ENCODE results near the gene ABCA2. TPM values are rescaled to one million over a fixed set of nuclear protein-coding genes. Genes with fewer than 3 reads are reported as not detected.
A peak's percentile ranks its signal among the peaks of the same experiment; 100 is the strongest.

Gene ABCA2
- total and polyA plus RNA-seq, 4 donors: 46.8 to 151 (median 95.4) TPM

DNA sequence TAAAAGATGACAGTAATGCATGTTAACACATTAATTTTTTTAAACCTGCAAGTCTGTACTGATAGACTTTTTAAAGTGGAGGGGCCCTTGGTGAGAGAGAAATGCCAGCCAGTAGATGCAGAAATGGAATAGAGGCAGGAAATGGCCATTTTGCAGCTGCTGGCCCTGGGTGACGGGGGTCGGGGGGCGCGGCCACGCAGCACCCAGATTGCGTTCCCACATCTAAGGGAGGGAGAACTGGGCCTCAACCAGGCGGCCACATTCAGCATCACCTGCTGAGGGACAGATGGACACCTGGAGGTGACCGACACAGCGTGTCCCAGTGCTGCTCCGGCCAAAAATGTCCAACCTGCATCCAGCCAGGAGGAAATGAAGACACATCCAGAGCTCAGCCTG, 25.4 kb downstream of the ABCA2 start:
- 86% methylated on average over 10 of the region's 10 CpGs for WGBS (ENCODE audit: insufficient coverage)
- no peak for DNase-seq (ENCODE audit: low read depth in 4 of 6, low spot score in 6 of 6)
- Histone ChIP-seq H3K4me1 (ENCODE audit: control insufficient read depth, insufficient read depth, low read length) (peaks cover 20% of the 10 kb centered on the region), H3K36me3 (ENCODE audit: control insufficient read depth, insufficient read depth, low read length) (peaks cover 18% of the 10 kb centered on the region), H3K4me3 (ENCODE audit: low read depth, low read length) (no peak overlapping the region), H3K9me3 (ENCODE audit: control insufficient read depth, insufficient read depth, low read length) (no peaks in the 10 kb centered on the region), H3K27ac (ENCODE audit: low read depth, low read length) (no peak overlapping the region), H3K27me3 (ENCODE audit: control insufficient read depth, insufficient read depth, low read length) (peaks cover 2% of the 10 kb centered on the region)

- Histone ChIP-seq H3K27ac (ENCODE audit: low read depth, low read length) (no peak overlapping the region), H3K4me3 (ENCODE audit: low read depth, low read length) (no peak overlapping the region), H3K4me1 (ENCODE audit: control insufficient read depth, insufficient read depth, low read length) (peaks cover 20% of the 10 kb centered on the region), H3K36me3 (ENCODE audit: control insufficient read depth, insufficient read depth, low read length) (peaks cover 12% of the 10 kb centered on the region), H3K9me3 (ENCODE audit: control insufficient read depth, insufficient read depth, low read length) (no peaks in the 10 kb centered on the region), H3K27me3 (ENCODE audit: control insufficient read depth, insufficient read depth, low read length) (peaks cover 7% of the 10 kb centered on the region)
- 90% methylated on average over 16 of the region's 20 CpGs for WGBS (ENCODE audit: insufficient coverage)
- DNase-seq (ENCODE audit: low read depth in 4 of 6, low spot score in 6 of 6): no peak
These were observed 26.0 kb downstream of the ABCA2 start for GRCh38 chr9:137001857-137002645.

DNA sequence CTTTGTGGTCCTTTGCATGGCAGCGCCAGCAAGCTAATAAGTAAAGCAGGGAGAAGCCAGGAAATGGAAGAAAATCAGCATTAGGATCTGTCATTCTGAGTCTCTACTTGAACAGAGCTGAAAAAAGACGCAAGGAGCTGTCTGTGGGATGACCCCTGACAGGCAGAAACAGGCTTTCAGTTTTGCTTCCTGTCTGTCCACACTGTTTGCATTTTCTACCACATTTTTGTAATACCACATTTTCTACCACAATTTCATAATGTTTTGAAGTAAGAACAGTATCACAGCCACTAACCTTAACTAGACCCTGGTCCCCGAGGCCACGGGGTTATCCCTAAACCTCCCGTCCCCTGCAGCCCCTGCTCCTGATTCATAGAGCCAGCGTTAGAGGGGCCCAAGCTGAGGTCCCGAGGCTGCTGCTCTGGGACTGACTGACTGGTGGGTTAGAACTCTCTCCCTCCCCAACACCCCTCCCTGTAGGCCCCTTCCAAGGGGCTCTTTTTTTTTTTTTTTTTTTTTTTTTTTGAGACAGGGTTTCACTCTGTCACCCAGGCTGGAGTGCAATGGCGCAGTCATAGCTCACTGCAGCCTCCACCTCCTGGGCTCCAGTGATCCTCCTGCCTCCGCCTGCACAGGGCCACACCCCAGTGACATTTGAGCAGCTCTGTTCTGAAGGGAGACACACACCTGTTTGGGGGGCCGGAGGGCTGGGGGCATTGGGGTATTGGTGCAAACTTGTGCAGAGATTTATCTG, 27.7 kb downstream of the ABCA2 start:
- H3K27me3 ChIP-seq (ENCODE audit: control insufficient read depth, insufficient read depth, low read length): peaks cover 12% of the 10 kb centered on the region
- H3K36me3 ChIP-seq (ENCODE audit: control insufficient read depth, insufficient read depth, low read length): peaks cover 12% of the 10 kb centered on the region
- H3K4me1 ChIP-seq (ENCODE audit: control insufficient read depth, insufficient read depth, low read length): peaks cover 26% of the 10 kb centered on the region
- H3K9me3 ChIP-seq (ENCODE audit: control insufficient read depth, insufficient read depth, low read length): no peaks in the 10 kb centered on the region
- no peak overlapping the region for H3K27ac ChIP-seq (ENCODE audit: low read depth, low read length)
- no peak overlapping the region for H3K4me3 ChIP-seq (ENCODE audit: low read depth, low read length)
- DNase-seq (ENCODE audit: low read depth in 4 of 6, low spot score in 6 of 6): no peak
- 85% methylated on average over 9 of the region's 10 CpGs for WGBS (ENCODE audit: insufficient coverage)

DNA sequence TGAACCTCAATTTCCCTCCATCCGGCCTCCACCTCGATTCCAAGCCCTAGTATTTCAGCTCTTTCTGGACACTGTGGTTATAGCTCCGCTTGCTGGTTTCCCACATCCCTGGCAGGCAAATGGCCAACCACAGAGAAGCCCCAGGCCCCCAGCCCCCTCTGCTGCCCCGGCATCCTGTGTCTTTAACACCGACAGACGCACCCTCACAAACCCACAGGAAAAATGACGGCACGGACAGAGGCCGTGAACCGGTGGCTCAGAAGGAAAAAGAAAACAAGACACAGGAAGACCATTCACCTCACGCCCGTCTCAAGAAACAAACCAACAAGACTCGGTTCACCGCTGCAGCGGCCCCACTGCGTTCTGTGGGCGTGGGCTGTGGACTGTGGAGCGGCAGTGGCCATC, 30.2 kb downstream of the ABCA2 start:
- peaks cover 19% of the 10 kb centered on the region for H3K27me3 ChIP-seq (ENCODE audit: control insufficient read depth, insufficient read depth, low read length)
- DNase-seq (ENCODE audit: low read depth in 4 of 6, low spot score in 6 of 6): no peak
- H3K4me3 ChIP-seq (ENCODE audit: low read depth, low read length): no peak overlapping the region
- 66% methylated on average over 17 of the region's 18 CpGs for WGBS (ENCODE audit: insufficient coverage)
- H3K9me3 ChIP-seq (ENCODE audit: control insufficient read depth, insufficient read depth, low read length): no peaks in the 10 kb centered on the region
- H3K27ac ChIP-seq (ENCODE audit: low read depth, low read length): no peak overlapping the region
- H3K36me3 ChIP-seq (ENCODE audit: control insufficient read depth, insufficient read depth, low read length): peaks cover 36% of the 10 kb centered on the region
- H3K4me1 ChIP-seq (ENCODE audit: control insufficient read depth, insufficient read depth, low read length): peaks cover 43% of the 10 kb centered on the region

DNA sequence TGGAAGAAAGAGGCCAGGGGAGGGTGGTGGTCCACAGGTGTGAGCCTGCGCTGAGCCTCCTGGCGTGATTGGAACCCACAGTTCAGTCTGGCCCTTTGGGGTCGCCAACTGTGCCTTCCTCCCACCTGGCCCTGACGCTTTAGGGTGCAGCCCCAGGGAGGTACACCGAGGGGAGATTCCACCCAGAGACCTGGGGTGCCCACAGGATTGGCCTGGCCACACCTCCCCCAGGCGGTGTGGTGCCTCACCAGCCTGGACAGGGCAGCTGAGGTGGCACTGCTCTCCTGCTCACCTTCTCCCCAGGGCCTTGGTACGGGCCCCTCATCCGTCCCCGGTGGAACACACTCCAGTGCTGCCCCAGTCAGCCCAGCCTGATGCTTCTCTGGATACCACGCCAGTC, 30.7 kb downstream of the ABCA2 start:
- Histone ChIP-seq H3K9me3 (ENCODE audit: control insufficient read depth, insufficient read depth, low read length) (no peaks in the 10 kb centered on the region), H3K27ac (ENCODE audit: low read depth, low read length) (no peak overlapping the region), H3K4me3 (ENCODE audit: low read depth, low read length) (no peak overlapping the region), H3K27me3 (ENCODE audit: control insufficient read depth, insufficient read depth, low read length) (peaks cover 19% of the 10 kb centered on the region), H3K36me3 (ENCODE audit: control insufficient read depth, insufficient read depth, low read length) (peaks cover 36% of the 10 kb centered on the region), H3K4me1 (ENCODE audit: control insufficient read depth, insufficient read depth, low read length) (peaks cover 48% of the 10 kb centered on the region)
- 71% methylated on average over 10 of the region's 10 CpGs for WGBS (ENCODE audit: insufficient coverage)
- DNase-seq (ENCODE audit: low read depth in 4 of 6, low spot score in 6 of 6): no peak

- peaks cover 51% of the 10 kb centered on the region for H3K4me1 ChIP-seq (ENCODE audit: control insufficient read depth, insufficient read depth, low read length)
- WGBS (ENCODE audit: insufficient coverage): 29% methylated on average over 32 of the region's 35 CpGs
- DNase-seq (ENCODE audit: low read depth in 4 of 6, low spot score in 6 of 6): no peak
- no peaks in the 10 kb centered on the region for H3K9me3 ChIP-seq (ENCODE audit: control insufficient read depth, insufficient read depth, low read length)
- no peak within 1 kb of the TSS for H3K4me3 ChIP-seq (ENCODE audit: low read depth, low read length)
- peaks cover 17% of the 10 kb centered on the region for H3K27me3 ChIP-seq (ENCODE audit: control insufficient read depth, insufficient read depth, low read length)
- peak within 1 kb of the TSS; percentile 8 for H3K27ac ChIP-seq (ENCODE audit: low read depth, low read length)
- H3K36me3 ChIP-seq (ENCODE audit: control insufficient read depth, insufficient read depth, low read length): peaks cover 36% of the 10 kb centered on the region
These were observed 31.4 kb downstream of the ABCA2 start, which contains the start of gene CLIC3 for GRCh38 chr9:136996361-136997292. Gene CLIC3 (minus strand): TSS chr9:136996568. CDS start chr9:136996543, 25 bp downstream.

DNA sequence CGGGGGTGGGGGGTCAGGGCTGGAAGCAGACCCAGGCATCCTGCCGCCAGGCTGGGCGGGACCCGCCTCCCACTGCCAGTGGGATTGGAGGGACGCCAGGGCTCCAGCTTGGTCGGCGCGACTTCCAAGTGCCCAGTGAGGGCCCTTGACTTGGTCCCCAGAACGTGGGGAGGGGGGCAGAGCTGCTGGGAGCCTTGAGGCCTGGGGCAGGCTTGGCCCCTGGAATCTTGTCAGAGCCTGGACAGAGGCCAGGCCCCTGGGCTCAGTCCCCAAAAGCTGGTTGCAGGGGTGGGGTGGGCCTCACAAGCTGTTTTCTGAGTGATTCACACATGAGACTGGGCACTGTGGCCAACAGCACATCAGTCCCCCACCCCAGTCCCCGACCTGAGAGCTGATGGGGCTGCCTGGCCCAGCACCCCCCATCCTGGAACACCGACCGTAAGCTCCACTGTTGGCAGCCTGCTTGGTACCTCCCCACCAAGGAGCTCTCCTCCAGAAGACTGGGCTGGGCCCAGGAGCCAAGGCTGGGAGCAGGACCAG, 32.2 kb downstream of the ABCA2 start:
- Histone ChIP-seq H3K9me3 (ENCODE audit: control insufficient read depth, insufficient read depth, low read length) (no peaks in the 10 kb centered on the region), H3K36me3 (ENCODE audit: control insufficient read depth, insufficient read depth, low read length) (peaks cover 36% of the 10 kb centered on the region), H3K4me1 (ENCODE audit: control insufficient read depth, insufficient read depth, low read length) (peaks cover 53% of the 10 kb centered on the region), H3K4me3 (ENCODE audit: low read depth, low read length) (no peak overlapping the region), H3K27me3 (ENCODE audit: control insufficient read depth, insufficient read depth, low read length) (peaks cover 17% of the 10 kb centered on the region), H3K27ac (ENCODE audit: low read depth, low read length) (peak overlapping the region; percentile 8)
- WGBS (ENCODE audit: insufficient coverage): 30% methylated on average over 12 of the region's 12 CpGs
- DNase-seq (ENCODE audit: low read depth in 4 of 6, low spot score in 6 of 6): peak in 1 of 6 donors; percentile 79

- 30% methylated on average over 27 of the region's 30 CpGs for WGBS (ENCODE audit: insufficient coverage)
- Histone ChIP-seq H3K27ac (ENCODE audit: low read depth, low read length) (no peak overlapping the region), H3K36me3 (ENCODE audit: control insufficient read depth, insufficient read depth, low read length) (peaks cover 36% of the 10 kb centered on the region), H3K4me1 (ENCODE audit: control insufficient read depth, insufficient read depth, low read length) (peaks cover 53% of the 10 kb centered on the region), H3K4me3 (ENCODE audit: low read depth, low read length) (no peak overlapping the region), H3K9me3 (ENCODE audit: control insufficient read depth, insufficient read depth, low read length) (no peaks in the 10 kb centered on the region), H3K27me3 (ENCODE audit: control insufficient read depth, insufficient read depth, low read length) (peaks cover 17% of the 10 kb centered on the region)
- DNase-seq (ENCODE audit: low read depth in 4 of 6, low spot score in 6 of 6): no peak
These were observed 32.7 kb downstream of the ABCA2 start for GRCh38 chr9:136995362-136995761.

DNA sequence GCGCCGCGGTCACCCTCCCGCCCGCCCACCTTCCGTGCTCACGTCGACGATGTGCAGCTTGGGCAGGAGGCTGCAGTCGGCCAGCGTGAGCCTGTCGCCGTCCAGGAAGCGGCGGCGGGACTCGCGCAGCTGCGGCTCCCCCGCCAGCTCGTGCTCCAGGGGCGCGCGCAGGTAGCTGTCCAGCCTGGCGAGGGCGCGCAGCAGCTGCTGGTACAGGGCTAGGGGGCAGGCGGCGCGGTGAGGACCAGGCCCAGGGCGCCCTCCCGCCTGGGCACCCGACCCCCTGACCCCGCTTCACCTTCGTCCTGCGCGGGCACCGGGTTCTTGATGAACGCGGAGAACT, 33.2 kb downstream of the ABCA2 start:
- DNase-seq (ENCODE audit: low read depth in 4 of 6, low spot score in 6 of 6): no peak
- H3K4me1 ChIP-seq (ENCODE audit: control insufficient read depth, insufficient read depth, low read length): peaks cover 53% of the 10 kb centered on the region
- H3K9me3 ChIP-seq (ENCODE audit: control insufficient read depth, insufficient read depth, low read length): no peaks in the 10 kb centered on the region
- 35% methylated on average over 40 of the region's 40 CpGs for WGBS (ENCODE audit: insufficient coverage)
- H3K27me3 ChIP-seq (ENCODE audit: control insufficient read depth, insufficient read depth, low read length): peaks cover 17% of the 10 kb centered on the region
- peaks cover 36% of the 10 kb centered on the region for H3K36me3 ChIP-seq (ENCODE audit: control insufficient read depth, insufficient read depth, low read length)
- H3K4me3 ChIP-seq (ENCODE audit: low read depth, low read length): no peak overlapping the region
- H3K27ac ChIP-seq (ENCODE audit: low read depth, low read length): no peak overlapping the region
